GM11168 (cell line): ENCODE data around the gene IFNAR2.
"Not testable (repeated sequence)": the region's sequence is repeated elsewhere in the genome, so short reads cannot be mapped to it uniquely, and the experiment has no call there.

Source experiments
- in situ Hi-C: fragments of 300-500 bp; cut with MboI; formaldehyde crosslinking; loops from one replicate; pipeline ENCODE4 v1.12.0; 2022; ENCODE audit warnings: low sequenced_read_pairs; ENCODE audit not compliant: unreplicated experiment

The IFNAR2 gene

DNA sequence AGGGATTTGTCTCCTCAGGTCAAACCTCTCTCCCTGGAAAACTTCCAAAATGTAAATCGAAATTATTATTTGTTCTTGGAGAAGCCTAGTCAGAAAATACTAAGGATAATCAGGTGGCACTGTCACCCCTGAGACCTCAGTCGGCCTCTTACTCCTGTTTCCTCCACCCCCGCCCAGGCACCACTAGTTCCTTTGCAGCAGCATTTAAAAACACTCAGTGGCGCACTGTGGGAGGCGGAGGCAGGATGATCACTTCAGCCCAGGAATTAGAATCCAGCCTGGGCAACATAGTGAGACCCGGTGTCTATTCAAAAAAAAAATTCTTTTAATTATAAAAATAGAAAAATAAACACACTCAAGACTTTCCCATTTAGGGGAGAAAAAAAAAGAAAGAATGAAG, 18.0 kb upstream of the IFNAR2 start:
- in situ Hi-C loops, result no loop called here

GRCh38 chr21:33212159-33212851, 17.4 kb upstream of the IFNAR2 start:
- in situ Hi-C loops, result no loop called here

GRCh38 chr21:33214056-33214455, 15.7 kb upstream of the IFNAR2 start:
- in situ Hi-C loops, result no loop called here

DNA sequence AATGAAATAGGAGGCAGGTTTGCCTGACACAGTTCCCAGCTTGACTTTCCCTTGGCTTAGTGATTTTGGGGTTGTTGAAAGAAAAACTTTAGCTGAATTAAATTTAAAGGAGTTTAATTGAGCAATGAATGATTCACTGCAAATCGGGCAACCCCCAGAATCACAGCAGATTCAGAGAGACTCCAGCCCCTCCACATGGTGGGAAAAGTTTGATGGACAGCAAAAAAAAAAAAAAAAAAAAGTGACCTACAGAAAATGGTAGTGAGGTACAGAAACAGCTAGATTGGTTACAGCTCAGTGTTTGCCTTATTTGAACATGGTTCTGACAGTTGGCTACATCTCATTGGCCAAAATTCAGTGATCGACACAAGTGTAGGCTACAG, 12.6 kb upstream of the IFNAR2 start:
- in situ Hi-C loops, result no loop called here

GRCh38 chr21:33219300-33219699, 10.4 kb upstream of the IFNAR2 start:
- in situ Hi-C loops, result no loop called here

DNA sequence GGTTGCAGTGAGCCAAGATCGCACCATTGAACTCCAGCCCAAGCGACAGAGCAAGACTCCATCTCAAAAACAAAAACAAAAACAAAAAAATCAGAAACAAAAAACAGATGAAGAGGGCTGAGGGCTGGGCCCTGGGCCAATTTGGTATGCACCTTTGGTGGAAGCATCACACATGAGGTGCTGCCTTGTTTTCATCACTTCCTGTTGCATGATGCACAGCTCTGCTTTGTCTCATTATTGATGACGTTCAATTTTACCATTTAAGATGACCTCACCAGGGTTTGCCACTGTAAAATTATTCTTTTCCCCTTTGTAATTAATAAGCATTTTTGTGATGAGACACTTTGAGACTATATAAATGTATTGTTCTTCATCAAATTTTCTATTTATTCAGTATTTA, 9.8 kb upstream of the IFNAR2 start:
- in situ Hi-C loops, result no loop called here

DNA sequence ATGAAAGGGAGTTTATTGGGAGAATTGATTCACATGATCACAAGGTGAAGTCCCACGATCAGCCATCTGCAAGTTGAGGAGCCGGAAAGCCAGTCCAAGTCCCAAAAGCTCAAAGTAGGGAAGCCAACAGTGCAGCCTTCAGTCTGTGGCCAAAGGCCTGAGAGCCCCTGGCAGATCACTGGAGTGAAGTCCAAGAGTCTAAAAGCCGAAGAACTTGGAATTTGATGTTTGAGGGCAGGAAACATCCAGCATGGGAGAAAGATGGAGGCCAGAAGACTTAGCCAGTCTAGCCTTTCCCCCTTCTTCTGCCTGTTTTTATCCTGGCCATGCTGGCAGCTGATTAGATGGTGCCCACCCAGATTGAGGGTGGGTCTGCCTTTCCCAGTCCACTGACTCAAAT, 4.4 kb upstream of the IFNAR2 start:
- in situ Hi-C loops, result not testable (repeated sequence)

GRCh38 chr21:33228455-33228854, 1.3 kb upstream of the IFNAR2 start:
- in situ Hi-C loops, result no loop called here

- in situ Hi-C loops, result no loop called here
Measured at GRCh38 chr21:33229099-33229783, 497 bp upstream of the IFNAR2 start.

DNA sequence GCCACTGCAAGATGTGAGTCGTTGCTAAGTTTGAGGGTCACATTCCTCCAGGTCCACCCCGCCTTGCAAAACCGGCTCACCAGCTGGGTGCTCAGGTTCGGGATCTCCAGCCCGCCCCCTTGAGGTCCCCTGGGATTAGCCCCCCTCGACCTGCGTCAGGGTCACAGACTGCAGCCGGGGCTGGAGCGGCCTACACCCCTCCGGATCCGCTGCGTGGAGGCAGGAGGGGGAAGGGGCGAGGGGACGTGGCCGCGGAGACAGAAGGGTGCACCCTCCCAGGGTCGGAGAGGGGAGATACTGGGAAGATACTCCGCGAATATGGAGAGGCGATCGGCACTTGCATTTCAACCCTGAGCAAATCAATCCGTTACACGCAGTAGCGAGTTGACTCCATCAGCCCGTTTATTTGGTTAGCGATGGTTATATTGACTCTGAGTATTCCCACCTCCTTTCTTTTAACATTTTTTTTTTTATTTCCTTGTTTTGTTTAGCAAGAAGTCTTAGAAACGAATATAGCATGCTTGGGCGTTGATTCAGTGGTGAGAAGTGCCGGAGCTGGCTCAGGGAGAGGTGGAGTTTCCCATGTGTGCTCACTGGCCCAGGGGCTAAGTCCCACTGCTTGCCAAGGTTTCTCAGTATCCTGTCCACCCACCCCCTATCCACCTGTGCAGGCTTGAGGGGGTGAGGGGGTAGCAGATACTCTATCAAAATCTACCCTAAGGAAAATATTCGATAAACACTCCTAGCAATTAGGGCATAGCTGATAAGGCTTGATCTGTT, 997 bp downstream of the IFNAR2 start:
- in situ Hi-C loops, result no loop called here

DNA sequence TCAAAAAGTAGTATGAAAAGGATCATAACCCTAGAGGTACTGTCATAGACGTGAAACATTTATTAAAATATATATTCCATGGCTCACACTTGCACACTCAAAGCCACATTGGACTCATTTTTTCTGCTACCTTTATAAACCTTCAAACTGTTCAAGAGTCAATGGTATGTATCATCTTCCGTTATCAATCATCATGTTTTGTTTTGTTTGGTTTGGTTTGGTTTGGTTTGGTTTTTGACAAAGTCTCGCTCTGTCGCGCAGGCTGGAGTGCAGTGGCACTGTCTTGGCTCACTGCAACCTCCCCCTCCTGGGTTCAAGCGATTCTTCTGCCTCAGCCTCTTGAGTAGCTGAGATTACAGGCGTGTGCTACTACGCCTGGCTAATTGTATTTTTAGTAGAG, 1.8 kb downstream of the IFNAR2 start:
- in situ Hi-C loops, result no loop called here

- in situ Hi-C loops, result no loop called here
Measured at GRCh38 chr21:33232291-33233034, 2.7 kb downstream of the IFNAR2 start.

- in situ Hi-C loops, result no loop called here
Measured at GRCh38 chr21:33234635-33235520, 5.1 kb downstream of the IFNAR2 start.

GRCh38 chr21:33236013-33236686, 6.4 kb downstream of the IFNAR2 start:
- in situ Hi-C loops, result no loop called here

DNA sequence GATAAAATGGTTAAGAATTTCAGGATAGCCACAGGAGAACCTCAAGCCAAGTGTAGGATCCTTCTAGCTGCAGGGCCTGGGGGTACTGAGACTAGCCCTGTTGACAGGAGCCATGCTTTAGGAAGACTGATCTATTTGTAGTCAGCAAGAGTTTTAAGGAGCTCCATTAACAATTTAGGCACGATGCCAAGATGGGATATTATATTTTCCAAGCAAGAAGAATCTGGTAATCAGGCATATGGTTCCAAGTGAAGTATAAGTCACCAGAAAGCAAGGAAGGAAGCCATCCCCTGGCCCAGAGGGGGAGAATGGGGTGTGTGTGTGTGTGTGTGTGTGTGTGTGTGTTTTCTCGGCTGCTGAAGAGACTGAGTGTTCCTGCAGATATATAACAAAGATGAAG, 7.0 kb downstream of the IFNAR2 start:
- in situ Hi-C loops, result no loop called here

GRCh38 chr21:33237486-33237885, 7.7 kb downstream of the IFNAR2 start:
- in situ Hi-C loops, result no loop called here

- in situ Hi-C loops, result no loop called here
Measured at GRCh38 chr21:33238146-33238545, 8.4 kb downstream of the IFNAR2 start.

- in situ Hi-C loops, result no loop called here
Measured at GRCh38 chr21:33238565-33239255, 9.0 kb downstream of the IFNAR2 start.
